T follicular helper cell (primary cell): ENCODE data around the gene CCDC183.
"Not testable (repeated sequence)": the region's sequence is repeated elsewhere in the genome, so short reads cannot be mapped to it uniquely, and the experiment has no call there.

ENCODE experiments used
- DNase-seq: peaks from one replicate; pipeline ENCODE4 v3.0.0-alpha.2; 2020; ENCODE audit warnings: low read depth
- total RNA-seq, 2 experiments: gene quantifications; one replicate each; lab custom pipeline; 2026; lab: John Stamatoyannopoulos, UW

The CCDC183 gene
- total RNA-seq, result 0.26 to 1.8 reads per million in 2 experiments

DNA sequence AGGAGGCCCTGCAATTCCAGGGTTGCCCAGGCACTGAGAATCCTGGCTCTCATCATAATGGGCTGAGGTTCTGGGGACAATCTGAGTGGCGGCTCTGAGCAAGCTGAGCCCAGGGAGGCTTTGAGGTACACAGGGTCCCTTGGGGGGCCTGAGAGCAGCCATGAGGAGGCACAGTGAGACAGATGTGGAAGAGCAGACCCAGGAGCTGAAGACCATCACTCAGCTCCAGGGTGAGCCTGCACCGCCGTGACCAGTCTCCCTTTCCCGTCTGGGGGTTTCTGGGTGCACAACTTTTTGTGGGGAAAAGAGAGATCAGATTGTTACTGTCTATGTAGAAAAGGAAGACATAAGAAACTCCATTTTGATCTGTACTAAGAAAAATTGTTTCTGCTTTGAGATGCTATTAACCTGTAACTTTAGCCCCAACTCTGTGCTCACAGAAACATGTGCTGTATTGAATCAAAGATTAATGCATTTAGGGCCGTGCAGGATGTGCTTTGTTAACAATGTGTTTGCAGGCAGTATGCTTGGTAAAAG lies at the start of gene CCDC183:
CCDC183 (plus strand) TSS at position 101 of the 537 bp plus-strand sequence; CDS start at position 161, 60 bp downstream.
- DNase-seq, result no peak

DNA sequence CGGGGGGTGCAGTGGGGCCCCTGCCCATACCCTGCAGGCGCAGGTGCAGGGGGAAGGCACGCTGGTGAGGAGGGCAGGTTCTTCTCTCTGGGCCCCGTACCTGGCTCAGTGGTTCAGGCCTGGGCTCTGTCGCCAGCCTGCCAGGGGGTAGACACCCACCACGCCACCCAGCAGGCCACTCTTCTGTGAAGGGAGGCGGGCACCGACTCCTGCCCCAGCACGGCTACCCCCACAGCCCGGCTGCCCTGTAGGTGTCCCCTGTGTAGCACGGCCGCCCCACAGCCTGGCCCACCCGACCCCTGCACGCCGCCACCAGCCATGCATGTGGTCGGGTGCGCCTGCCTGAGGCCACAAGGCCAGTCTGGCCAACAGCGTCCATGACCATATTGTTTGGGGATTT lies 49.5 kb upstream of the CCDC183 start:
- DNase-seq, result no peak

DNA sequence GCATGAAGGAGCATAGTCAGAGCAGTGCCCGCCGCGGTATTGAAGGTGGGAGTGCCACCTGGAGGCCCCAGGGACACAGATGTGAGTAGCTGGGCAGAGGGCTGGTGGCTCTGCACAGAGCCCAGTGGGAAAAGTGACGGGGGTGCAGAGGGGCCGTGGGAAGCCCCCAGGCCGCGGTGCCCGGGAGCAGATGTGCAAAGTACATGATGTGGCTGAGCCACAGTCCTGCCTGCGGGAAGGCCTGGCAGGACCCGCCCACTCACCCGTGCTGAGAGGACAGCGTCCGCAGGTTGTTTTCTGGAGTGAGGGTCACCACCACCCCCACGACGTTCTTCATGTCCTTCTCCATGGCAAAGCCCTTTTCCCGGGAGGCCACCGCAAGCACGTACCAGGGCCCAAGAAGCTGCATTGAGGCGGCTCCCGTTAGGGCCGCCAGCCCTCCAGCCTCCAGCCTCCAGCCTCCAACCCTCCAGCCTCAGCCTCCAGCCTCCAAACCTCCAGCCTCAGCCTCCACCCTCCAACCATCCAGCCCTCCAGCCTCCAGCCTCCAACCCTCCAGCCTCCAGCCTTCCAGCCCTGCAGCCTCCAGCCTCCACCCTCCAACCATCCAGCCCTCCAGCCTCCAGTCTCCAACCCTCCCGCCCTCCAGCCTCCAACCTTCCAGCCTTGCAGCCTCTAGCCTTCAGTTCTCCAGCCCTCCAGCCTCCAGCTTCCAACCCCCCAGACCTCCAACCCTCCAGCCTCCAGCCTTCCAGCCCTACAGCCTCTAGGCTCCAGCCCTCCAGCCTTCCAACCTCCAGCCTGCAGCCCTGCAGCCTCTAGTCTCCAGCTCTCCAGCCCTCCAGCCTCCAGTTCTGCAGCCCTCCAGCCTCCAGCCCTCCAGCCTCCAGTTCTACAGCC lies 48.7 kb upstream of the CCDC183 start:
- DNase-seq, result no peak

DNA sequence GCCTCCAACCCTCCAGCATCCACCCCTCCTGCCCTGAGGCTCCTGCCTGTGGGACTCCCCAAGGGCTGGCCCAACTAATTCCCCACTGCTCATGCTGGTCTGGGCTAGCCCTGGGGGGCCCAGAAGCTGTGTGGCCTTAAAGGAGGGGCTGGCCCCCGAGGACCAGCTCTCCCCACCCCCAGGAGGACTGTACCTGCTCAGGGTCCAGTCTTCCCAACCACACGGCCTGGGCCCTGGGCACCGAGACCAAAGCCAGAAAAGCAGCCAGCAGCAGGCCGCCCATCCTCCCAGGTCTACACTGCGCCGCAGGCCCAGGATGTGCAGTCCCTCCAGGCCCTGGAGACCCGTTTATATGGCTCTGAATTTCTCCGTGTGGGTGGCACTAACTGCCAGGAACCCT lies 47.9 kb upstream of the CCDC183 start, which contains the start of gene LCN6:
LCN6 (minus strand) TSS at position 325 of the 400 bp plus-strand sequence; CDS start at position 283, 42 bp downstream.
- no peak for DNase-seq

DNA sequence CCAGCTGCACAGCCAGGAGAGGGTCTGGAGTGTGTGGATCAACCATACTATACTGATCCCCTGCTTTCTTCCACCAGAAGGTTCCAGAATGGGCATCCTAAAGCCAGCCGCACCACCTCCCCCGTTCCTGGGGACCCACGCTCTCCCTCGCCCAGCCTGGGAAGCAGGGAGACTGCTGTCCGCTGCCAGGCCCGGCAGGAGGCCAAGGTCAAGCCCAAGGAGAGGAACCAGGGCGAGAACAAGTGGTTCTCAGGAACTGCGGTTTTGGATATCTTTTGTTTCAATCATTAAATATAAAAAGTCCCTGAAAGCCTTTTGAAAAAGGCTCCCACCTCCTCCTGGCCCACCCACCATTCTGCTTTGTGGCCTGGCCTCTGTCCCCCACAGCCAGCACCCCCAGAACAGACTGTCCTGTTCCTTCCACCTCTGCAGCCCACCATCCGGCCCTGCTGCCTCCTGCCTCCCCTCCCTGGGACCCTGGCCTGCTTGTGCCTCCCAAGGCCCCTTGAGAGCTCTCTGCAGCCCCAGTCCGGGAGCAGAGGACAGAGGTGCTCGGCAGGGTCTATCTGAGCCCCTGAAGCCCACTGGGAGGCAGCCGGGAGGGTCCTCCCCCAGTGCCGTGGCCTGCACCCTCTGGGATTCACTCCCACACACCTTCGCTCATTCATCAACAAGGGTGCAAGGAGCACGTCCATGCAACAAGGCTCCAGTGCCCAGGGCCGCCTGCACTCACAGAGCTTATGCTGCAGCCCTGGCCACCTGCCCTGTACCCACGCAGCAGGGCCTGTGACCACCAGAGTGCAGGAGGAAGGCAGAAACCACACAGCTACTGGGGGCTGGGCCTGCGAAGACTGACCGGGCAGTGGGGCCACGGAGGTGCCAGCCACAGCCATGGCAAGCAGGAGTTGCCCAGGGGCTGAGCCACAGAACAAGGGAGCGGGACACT lies 47.2 kb upstream of the CCDC183 start:
- DNase-seq, result no peak

DNA sequence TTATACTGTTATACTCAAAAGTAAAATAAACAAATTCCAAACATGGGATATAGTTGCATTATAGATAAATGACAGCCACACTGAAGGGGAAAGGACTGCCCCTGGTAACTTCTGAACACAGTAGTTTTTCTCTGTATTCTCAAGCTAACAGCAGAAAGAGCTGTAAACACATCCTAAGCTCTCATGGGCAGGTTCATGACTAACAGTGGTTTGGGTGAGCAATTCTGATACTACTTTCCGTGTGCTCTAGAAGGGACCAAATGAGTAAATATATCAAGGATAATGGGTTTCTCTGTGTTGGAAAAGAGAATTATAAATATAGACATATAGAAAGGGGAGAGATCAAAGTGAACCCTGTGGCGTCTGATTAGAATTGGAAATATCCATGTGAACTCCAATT lies 45.6 kb upstream of the CCDC183 start:
- no peak for DNase-seq

DNA sequence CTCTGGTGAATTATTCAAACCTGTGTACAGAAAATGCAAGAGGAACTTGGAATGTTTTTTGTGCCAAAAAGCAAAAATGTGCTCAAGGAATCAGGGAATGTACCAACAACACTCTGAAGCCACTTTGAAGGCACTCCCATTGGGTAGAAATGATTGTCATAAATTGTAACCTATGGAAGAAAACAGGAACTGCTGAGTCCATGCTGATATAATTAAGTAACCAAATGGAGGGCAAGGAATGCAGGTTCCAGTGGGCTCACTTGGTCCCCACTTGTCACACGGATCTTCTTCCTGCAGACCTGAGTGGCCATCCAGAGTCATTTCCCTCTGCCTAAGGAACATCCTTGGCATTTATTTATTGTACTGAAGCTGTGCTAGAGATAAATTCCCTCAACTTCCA lies 44.9 kb upstream of the CCDC183 start:
- DNase-seq, result no peak

DNA sequence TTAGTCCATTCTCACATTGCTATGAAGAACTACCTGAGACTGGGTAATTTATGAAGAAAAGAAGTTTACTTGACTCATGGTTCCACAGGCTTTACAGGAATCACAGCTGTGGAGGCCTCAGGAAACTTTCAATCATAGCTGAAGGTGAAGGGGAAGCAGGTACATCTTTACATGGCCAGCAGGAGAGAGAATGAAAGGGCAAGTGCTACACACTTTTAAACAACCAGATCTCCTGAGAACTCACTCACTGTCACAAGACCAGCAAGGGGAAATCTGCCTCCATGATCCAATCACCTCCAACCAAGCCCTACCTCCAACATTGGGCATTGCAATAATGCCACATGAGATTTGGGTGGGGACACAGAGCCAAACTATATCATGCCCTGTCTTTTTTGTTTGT lies 44.3 kb upstream of the CCDC183 start:
- no peak for DNase-seq

DNA sequence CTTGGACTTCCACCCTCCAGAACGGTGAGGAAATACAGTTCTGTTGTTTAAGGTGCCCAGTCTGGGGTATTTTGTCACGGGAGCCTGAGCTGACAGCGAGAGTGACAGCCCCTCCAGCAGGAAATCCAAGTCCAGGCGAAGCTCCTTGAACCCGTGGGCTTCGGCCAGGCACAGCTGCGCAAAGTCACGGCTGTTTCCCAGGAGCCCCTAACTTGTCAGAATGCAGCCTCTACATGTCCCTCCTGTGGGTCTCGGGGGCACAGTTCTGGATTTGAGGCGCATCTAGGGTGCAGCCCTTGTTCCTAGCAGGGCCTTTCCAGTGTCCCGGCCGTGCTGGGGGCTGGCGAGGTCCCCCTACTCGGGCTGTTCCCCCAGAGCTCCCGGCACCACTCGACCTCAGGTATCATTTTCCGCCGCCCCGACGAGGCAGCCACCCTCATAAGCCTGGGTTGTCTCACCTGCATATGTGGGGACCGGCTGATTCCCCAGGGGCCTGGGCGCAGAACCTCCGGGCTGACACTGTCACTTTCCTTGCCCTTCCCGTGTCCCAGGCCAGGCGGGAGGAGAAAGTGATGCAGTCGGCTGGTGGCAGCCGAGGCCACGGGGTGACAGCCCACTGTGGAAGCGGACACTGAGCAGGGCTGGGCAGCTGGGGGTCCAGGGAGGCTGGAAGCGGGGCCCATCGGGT lies 42.6 kb upstream of the CCDC183 start:
- no peak for DNase-seq

DNA sequence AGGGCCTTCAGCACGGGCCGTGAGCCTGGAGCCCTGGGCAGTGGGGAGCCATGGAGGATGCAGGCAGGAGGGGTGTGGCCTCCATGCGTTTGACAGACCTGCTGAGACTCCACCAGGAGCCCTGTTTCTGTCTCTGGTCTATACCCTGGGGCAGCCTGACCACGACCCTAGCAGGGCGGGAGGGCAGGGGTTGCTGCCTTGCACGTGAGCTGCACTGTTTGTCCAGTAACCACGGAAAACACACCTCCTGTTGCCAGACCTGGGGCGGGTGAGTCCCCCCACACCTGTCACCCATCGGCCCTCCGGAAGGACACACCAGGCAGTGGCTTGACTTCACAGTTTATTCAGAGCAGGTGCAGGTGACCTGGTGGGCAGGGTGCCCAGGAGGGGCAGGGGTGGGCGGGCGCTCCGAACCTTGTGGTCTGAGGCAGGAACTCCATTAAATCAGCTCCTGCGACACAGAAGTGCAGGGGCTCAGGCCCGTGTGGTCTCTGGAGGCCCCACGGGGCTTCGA lies 42.0 kb upstream of the CCDC183 start:
- no peak for DNase-seq

DNA sequence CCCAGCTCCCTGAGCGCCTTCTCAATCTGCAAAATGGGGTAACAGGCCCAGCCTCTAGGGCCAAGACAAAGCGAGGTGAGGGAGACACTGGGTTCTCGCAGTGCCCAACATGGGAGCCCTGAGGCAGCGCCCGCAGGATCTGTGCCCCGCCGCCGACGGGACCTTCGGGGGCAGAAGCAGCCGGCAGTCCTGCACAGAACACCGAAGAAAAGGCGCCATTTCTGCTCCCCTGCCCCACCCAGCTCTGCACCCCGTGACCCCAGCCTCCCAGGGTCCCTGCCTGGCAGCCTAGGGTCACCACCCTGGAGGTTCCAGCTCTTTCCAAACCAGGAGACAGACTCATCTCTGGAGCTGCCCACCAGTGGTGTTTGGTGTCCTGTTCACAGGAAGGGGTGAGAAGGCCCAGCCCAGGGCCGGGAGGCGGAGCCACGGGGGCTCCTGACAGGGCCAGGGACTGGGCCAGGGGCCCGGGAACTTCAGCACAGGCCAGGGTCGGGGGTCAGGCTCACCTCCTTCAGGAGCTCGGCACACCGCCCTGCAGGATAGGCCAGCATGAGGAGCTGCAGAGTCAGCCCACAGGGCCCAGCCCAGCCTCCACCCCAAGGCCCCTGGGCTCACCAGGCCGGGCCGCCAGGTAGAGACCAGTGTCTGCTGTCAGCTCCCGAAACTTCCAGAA lies 41.4 kb upstream of the CCDC183 start:
- DNase-seq, result no peak

DNA sequence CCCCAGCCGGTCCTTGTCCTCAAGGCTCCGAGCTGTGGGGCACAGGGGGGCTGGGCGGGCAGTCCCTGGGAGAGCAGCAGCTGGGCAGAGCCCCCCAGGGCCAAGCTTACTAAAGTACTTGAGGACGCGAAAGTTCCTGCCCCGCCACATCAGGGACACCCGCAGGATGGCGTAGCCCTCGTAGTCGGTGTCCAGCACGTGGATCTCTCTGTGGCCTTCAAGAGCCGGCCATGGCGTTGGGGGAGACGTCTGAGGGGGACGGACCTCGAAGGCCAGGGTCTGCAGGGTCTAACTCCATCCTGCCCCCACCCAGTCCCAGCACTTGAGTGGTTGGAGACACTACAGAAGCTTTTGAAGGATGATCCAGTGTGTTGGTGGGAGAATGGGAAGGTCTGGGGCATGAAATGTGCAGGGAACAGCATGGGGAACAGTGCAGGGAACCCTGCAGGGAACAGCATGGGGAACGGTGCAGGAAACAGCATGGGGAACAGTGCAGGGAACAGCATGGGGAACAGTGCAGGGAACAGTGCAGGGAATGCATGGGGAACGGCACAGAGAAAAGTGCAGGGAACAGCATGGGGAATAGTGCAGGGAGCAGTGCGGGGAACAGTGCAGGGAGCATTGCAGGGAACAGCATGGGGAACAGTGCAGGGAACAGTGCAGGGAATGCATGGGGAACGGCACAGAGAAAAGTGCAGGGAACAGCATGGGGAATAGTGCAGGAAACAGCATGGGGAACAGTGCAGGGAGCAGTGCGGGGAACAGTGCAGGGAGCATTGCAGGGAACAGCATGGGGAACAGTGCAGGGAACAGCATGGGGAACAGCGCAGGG lies 40.6 kb upstream of the CCDC183 start:
- DNase-seq, result not testable (repeated sequence)

DNA sequence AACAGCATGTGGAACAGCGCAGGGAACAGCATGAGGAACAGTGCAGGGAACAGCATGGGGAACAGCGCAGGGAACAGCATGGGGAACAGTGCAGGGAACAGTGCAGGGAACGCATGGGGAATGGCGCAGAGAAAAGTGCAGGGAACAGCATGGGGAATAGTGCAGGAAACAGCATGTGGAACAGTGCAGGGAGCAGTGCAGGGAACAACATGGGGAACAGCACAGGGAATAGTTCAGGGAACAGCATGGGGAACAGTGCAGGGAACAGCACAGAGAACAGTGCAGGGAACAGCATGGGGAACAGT lies 40.1 kb upstream of the CCDC183 start:
- no peak for DNase-seq

DNA sequence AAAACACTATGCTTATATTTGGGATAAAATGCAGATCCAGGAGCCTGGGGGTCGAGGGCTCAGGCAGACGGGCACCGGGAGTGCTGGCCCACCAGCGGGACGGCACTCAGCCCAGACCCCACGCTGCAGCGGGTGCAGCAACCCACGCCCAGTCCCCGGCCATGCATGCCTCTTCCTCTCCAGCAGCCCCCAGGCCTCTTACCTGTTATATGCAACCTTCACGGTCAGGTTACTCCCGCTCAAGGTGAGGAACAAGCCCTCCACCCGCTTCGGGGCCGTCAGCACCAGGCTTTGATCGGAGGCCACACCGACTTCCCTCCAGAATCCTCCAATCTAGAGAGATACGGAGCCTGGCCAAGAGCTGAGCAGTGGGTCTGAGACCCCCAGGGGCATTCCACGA lies 39.3 kb upstream of the CCDC183 start:
- DNase-seq, result no peak

DNA sequence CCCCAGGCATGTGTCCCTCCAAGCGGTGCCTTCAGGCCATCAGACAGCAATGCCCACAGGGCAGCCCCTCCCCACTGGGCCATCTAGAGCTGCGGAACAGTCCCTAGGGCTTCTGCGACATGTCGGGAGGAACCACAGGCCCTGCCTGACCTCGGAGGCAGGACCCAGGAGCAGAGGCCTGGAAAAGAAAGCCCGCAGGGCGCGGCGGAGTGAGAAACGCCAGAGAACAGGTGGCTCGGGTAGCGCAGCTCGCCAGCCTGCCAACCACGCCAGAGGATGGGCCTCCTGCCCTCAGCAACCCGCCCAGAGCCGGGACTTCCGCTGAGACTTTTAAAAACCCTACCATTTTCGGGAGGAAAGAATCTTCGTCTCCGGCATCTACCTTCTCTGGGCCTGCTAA lies 38.8 kb upstream of the CCDC183 start:
- no peak for DNase-seq

DNA sequence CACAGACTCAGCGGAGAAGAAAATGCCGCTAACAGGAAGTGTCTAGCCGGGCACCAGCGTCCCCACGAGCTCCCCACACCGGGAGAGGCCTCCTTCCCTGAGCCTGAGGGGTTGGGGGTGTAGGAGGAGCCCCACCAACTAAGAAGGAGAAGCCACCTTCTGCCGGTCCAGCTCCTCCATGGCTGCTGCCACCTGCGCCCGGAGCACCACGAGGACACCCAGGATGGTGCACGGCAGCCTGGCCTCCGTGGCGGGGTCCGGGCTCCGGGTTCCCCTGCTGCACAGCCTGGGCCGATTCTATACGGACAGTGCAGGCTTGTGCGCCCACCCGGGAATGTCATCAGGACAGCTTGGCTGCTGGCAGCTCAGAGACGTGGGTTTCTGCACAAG lies 38.4 kb upstream of the CCDC183 start:
- no peak for DNase-seq

DNA sequence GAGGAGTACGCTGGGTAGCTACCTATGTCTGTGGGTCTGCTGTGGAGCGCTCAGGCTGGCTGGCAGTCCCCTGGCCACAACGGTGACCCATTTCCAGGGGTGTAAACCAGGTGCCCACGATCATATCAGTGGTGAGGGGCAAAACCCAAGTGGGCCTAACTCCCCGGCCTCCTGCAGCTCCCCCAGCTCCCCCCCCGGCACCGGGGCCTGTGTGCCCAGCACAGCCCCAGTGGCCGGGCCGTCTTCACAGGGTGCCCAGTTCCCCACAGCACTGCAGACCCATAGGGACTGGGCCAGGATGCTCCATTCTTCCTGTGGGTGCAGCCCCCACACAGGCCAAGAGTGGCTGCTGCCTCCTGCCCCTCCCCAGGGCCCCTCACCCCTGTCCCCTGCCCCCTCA lies 37.1 kb upstream of the CCDC183 start:
- DNase-seq, result no peak

DNA sequence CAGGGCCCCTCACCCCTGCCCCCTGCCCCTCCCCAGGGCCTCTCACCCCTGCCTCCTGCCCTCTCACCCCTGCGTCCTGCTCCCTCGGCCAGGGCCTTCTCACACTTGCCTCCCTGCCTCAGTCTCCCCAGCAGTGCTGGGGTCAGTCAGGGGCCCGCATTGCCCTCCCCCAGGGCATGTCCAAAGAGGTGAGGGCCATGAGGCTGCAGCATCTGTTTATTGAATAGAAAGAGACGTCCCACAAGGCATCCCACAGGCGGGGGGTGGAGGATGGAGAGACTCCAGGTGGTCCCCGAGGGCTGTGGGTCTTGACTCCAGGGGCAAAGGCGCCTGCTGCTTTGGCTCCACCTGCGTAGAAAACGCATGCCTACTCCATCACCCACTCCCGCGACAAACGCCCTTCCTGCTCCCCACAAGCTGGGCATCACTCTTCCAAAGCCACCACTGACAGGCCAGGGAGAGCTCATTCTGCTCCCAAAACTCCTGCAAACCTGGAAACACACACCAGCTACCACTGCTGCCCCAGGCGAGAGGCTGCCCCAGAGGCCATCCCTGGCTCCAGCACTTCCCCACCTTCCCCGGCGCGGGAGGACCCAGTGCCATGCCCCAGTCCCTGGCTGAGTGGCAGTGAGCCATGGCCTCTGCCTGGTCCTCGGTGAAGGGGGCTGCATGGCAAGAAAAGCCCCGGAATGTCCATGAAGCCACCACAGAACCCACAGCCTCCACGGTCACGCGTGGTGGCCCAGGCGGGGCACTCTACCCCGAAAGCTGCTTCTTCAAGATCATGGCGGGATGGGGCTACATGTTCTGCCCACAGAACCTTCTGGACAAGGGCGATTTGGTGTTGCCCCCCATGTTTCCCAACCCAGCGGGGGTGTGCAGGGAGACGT lies 36.5 kb upstream of the CCDC183 start:
- no peak for DNase-seq

DNA sequence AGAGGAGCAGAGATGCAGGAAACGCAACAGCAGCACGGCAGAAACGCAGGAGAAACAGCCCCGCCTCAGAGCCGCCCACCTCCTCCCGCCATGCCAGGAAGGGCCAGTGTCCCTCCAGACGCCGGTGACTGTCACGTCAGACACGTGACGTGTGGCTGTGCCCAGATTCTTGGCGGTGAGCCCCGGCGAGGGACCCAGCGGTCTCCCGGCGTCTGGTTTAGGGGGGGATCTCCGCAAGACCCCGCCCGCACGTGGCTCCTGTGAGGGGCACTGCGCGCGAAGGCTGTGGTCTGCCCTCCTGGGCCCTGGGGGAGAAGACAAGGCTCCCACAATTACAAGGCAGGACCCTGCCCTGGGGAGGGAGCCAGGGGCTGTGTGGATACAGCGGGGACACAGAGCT lies 35.7 kb upstream of the CCDC183 start:
- no peak for DNase-seq
